Left cardiac atrium (tissue), 4 donors: ENCODE measurements around the gene CEP89. TPM values are rescaled to one million over a fixed set of nuclear protein-coding genes. Genes with fewer than 3 reads are reported as not detected.
"Not testable (repeated sequence)": the region's sequence is repeated elsewhere in the genome, so short reads cannot be mapped to it uniquely, and the experiment has no call there.

Experiments
- ATAC-seq, 2 donors: fragments of 200-7000 bp; cut with Tn5 transposase; one replicate each; pipeline ENCODE4 v1.9.1; 2020; ENCODE audit warnings: mild to moderate bottlenecking in 2 of 2, moderate library complexity in 2 of 2
- DNase-seq: peaks from one replicate; pipeline ENCODE4 v3.0.0-alpha.2; 2020
- intact Hi-C, 2 donors: fragments of 100-400 bp; cut with DNase I; formaldehyde crosslinking; loops; one replicate each; pipeline versions ENCODE4 v1.14.1 to v1.15.1; 2022 to 2023
- total RNA-seq, 2 donors: library from RNA; stranded (reverse); fragmentation: NEBNext Ultra II Directional; extraction: Animal tissue kit (Norgen Biotek cat#: 25700); gene quantifications; one replicate each; pipeline ENCODE4 v1.2.1, GENCODE V29; 2021
- donor health status: DM: no; HTN: yes; CAD: no.
- donor health status: DM: no; HTN: yes; CAD: no; lungs with severe emphysema.
- donor health status: DM: yes; HTN: yes; CAD: no.
- donor health status: Dilated cardiomyopathy.

CEP89 gene
- total RNA-seq, 2 donors from 2014 or later: 9.5 to 10.6 TPM

GRCh38 chr19:32976223-32976805 lies 4.6 kb upstream of the CEP89 start:
- no peak for ATAC-seq
- DNase-seq: peak; percentile 66
- intact Hi-C loops: loop anchor here in 1 of 2 donors (10.0 kb wide), 1 partner anchor 138 kb away; no protein-coding TSS in a partner anchor

- intact Hi-C loops: loop anchor here in 1 of 2 donors (10.0 kb wide), 1 partner anchor 144 kb away; no protein-coding TSS in a partner anchor
- DNase-seq (no peak), ATAC-seq (no peak)
Measured at GRCh38 chr19:32971012-32971595, 654 bp downstream of the CEP89 start.

- no peak for ATAC-seq
- DNase-seq: no peak
- intact Hi-C loops: no loop called here
Measured at GRCh38 chr19:32969549-32969948, 2.2 kb downstream of the CEP89 start.

GRCh38 chr19:32966750-32967149 lies 5.0 kb downstream of the CEP89 start:
- no peak for ATAC-seq
- no peak for DNase-seq
- intact Hi-C loops: no loop called here

GRCh38 chr19:32945260-32945659 lies 26.5 kb downstream of the CEP89 start:
- no peak for DNase-seq
- intact Hi-C loops: no loop called here
- ATAC-seq: no peak

- intact Hi-C loops, DNase-seq, ATAC-seq: not testable (repeated sequence)
Measured at GRCh38 chr19:32941273-32941672, 30.5 kb downstream of the CEP89 start.

- intact Hi-C loops: no loop called here
- ATAC-seq (no peak), DNase-seq (no peak)
Measured at GRCh38 chr19:32936065-32936464, 35.7 kb downstream of the CEP89 start.

GRCh38 chr19:32935629-32936028 lies 36.1 kb downstream of the CEP89 start:
- intact Hi-C loops: no loop called here
- no peak for DNase-seq
- ATAC-seq: no peak

- DNase-seq: no peak
- intact Hi-C loops: no loop called here
- ATAC-seq: no peak
Measured at GRCh38 chr19:32933571-32933970, 38.2 kb downstream of the CEP89 start.

- DNase-seq (no peak), ATAC-seq (no peak)
- intact Hi-C loops: no loop called here
Measured at GRCh38 chr19:32930567-32930966, 41.2 kb downstream of the CEP89 start.

- DNase-seq (no peak), ATAC-seq (no peak)
- intact Hi-C loops: no loop called here
Measured at GRCh38 chr19:32928806-32929205, 43.0 kb downstream of the CEP89 start.

GRCh38 chr19:32924200-32924599 lies 47.6 kb downstream of the CEP89 start:
- DNase-seq: no peak
- ATAC-seq: no peak
- intact Hi-C loops: no loop called here

- no peak for DNase-seq
- ATAC-seq: no peak
- intact Hi-C loops: no loop called here
Measured at GRCh38 chr19:32921624-32922023, 50.1 kb downstream of the CEP89 start.

GRCh38 chr19:32919365-32919764 lies 52.4 kb downstream of the CEP89 start:
- ATAC-seq (no peak), DNase-seq (no peak)
- intact Hi-C loops: no loop called here

- intact Hi-C loops: no loop called here
- DNase-seq: no peak
- ATAC-seq: no peak
Measured at GRCh38 chr19:32917616-32917996, 54.2 kb downstream of the CEP89 start.

- intact Hi-C loops: no loop called here
- DNase-seq: no peak
- ATAC-seq: no peak
Measured at GRCh38 chr19:32916969-32917615, 54.7 kb downstream of the CEP89 start.

- DNase-seq: no peak
- intact Hi-C loops: no loop called here
- ATAC-seq: no peak
Measured at GRCh38 chr19:32914879-32915660, 56.7 kb downstream of the CEP89 start.

GRCh38 chr19:32911467-32911866 lies 60.3 kb downstream of the CEP89 start:
- intact Hi-C loops: no loop called here
- ATAC-seq: no peak
- DNase-seq: no peak

- no peak for ATAC-seq
- intact Hi-C loops: no loop called here
- no peak for DNase-seq
Measured at GRCh38 chr19:32910874-32911273, 60.9 kb downstream of the CEP89 start.

- intact Hi-C loops: no loop called here
- DNase-seq (no peak), ATAC-seq (no peak)
Measured at GRCh38 chr19:32910094-32910493, 61.7 kb downstream of the CEP89 start.
